ENCODE results near the gene BCL11A. TPM values are rescaled to one million over a fixed set of nuclear protein-coding genes. Genes with fewer than 3 reads are reported as not detected.

Gene BCL11A
- total RNA-seq, 1 donor from 2014 or later = 6.7 TPM

GRCh38 chr2:60505880-60506260, 47.6 kb downstream of the BCL11A start:
- Histone ChIP-seq H3K36me3 (ENCODE audit: control insufficient read depth, insufficient read depth, low read length) (no peaks in the 10 kb centered on the region), H3K4me3 (ENCODE audit: low read depth, low read length) (no peak overlapping the region), H3K27me3 (ENCODE audit: control insufficient read depth, insufficient read depth, low read length) (no peaks in the 10 kb centered on the region)
- TF ChIP-seq CTCF (IDR thresholded peaks at IDR 0.05; ENCODE audit: insufficient read depth, low read length, poor library complexity, severe bottlenecking) = no peak
- DNase-seq (ENCODE audit: low read depth) = no peak

- no peak for DNase-seq (ENCODE audit: low read depth)
- Histone ChIP-seq H3K27me3 (ENCODE audit: control insufficient read depth, insufficient read depth, low read length) (no peaks in the 10 kb centered on the region), H3K36me3 (ENCODE audit: control insufficient read depth, insufficient read depth, low read length) (no peaks in the 10 kb centered on the region), H3K4me3 (ENCODE audit: low read depth, low read length) (no peak overlapping the region)
- TF ChIP-seq CTCF (IDR thresholded peaks at IDR 0.05; ENCODE audit: insufficient read depth, low read length, poor library complexity, severe bottlenecking) = no peak
These were observed 48.1 kb downstream of the BCL11A start for GRCh38 chr2:60505240-60505879.

GRCh38 chr2:60504049-60504448, 49.4 kb downstream of the BCL11A start:
- Histone ChIP-seq H3K27me3 (ENCODE audit: control insufficient read depth, insufficient read depth, low read length) (no peaks in the 10 kb centered on the region), H3K36me3 (ENCODE audit: control insufficient read depth, insufficient read depth, low read length) (no peaks in the 10 kb centered on the region), H3K4me3 (ENCODE audit: low read depth, low read length) (no peak overlapping the region)
- no peak for TF ChIP-seq CTCF (IDR thresholded peaks at IDR 0.05; ENCODE audit: insufficient read depth, low read length, poor library complexity, severe bottlenecking)
- DNase-seq (ENCODE audit: low read depth) = no peak

GRCh38 chr2:60502144-60502543, 51.3 kb downstream of the BCL11A start:
- DNase-seq (ENCODE audit: low read depth) = no peak
- no peak for TF ChIP-seq CTCF (IDR thresholded peaks at IDR 0.05; ENCODE audit: insufficient read depth, low read length, poor library complexity, severe bottlenecking)
- Histone ChIP-seq H3K27me3 (ENCODE audit: control insufficient read depth, insufficient read depth, low read length) (no peaks in the 10 kb centered on the region), H3K36me3 (ENCODE audit: control insufficient read depth, insufficient read depth, low read length) (no peaks in the 10 kb centered on the region), H3K4me3 (ENCODE audit: low read depth, low read length) (no peak overlapping the region)

GRCh38 chr2:60500861-60501260, 52.6 kb downstream of the BCL11A start:
- H3K27me3 ChIP-seq (ENCODE audit: control insufficient read depth, insufficient read depth, low read length) = no peaks in the 10 kb centered on the region
- H3K4me3 ChIP-seq (ENCODE audit: low read depth, low read length) = no peak overlapping the region
- no peaks in the 10 kb centered on the region for H3K36me3 ChIP-seq (ENCODE audit: control insufficient read depth, insufficient read depth, low read length)
- TF ChIP-seq CTCF (IDR thresholded peaks at IDR 0.05; ENCODE audit: insufficient read depth, low read length, poor library complexity, severe bottlenecking) = no peak
- DNase-seq (ENCODE audit: low read depth) = no peak

- Histone ChIP-seq H3K36me3 (ENCODE audit: control insufficient read depth, insufficient read depth, low read length) (no peaks in the 10 kb centered on the region), H3K4me3 (ENCODE audit: low read depth, low read length) (no peak overlapping the region), H3K27me3 (ENCODE audit: control insufficient read depth, insufficient read depth, low read length) (no peaks in the 10 kb centered on the region)
- no peak for TF ChIP-seq CTCF (IDR thresholded peaks at IDR 0.05; ENCODE audit: insufficient read depth, low read length, poor library complexity, severe bottlenecking)
- no peak for DNase-seq (ENCODE audit: low read depth)
These were observed 53.7 kb downstream of the BCL11A start for GRCh38 chr2:60499651-60500265.

Measured in kidney epithelial cell (primary cell).